HG02943 (cell line): ENCODE measurements around the gene GALNT18.
"Not testable (repeated sequence)": the region's sequence is repeated elsewhere in the genome, so short reads cannot be mapped to it uniquely, and the experiment has no call there.

Experiments used
- ATAC-seq: cut with Tn5 transposase; IDR thresholded peaks from one replicate; pipeline ENCODE4 v1.9.1; 2021; ENCODE audit warnings: mild to moderate bottlenecking, low read depth, moderate library complexity; ENCODE audit not compliant: unreplicated experiment

GALNT18 gene

GRCh38 chr11:11476499-11476898 lies 145.3 kb downstream of the GALNT18 start:
- no peak for ATAC-seq

GRCh38 chr11:11472106-11472505 lies 149.7 kb downstream of the GALNT18 start:
- no peak for ATAC-seq

- ATAC-seq, result no peak
Measured at GRCh38 chr11:11471201-11471600, 150.6 kb downstream of the GALNT18 start.

- ATAC-seq, result no peak
Measured at GRCh38 chr11:11468954-11469353, 152.9 kb downstream of the GALNT18 start.

GRCh38 chr11:11467312-11467711 lies 154.5 kb downstream of the GALNT18 start:
- no peak for ATAC-seq

- ATAC-seq, result no peak
Measured at GRCh38 chr11:11464555-11464954, 157.2 kb downstream of the GALNT18 start.

GRCh38 chr11:11463405-11463804 lies 158.4 kb downstream of the GALNT18 start:
- ATAC-seq, result no peak

- ATAC-seq, result no peak
Measured at GRCh38 chr11:11461473-11461872, 160.3 kb downstream of the GALNT18 start.

GRCh38 chr11:11459578-11459977 lies 162.2 kb downstream of the GALNT18 start:
- ATAC-seq, result no peak

GRCh38 chr11:11458485-11458884 lies 163.3 kb downstream of the GALNT18 start:
- ATAC-seq, result no peak

GRCh38 chr11:11458001-11458400 lies 163.8 kb downstream of the GALNT18 start:
- ATAC-seq, result no peak

- ATAC-seq, result no peak
Measured at GRCh38 chr11:11456866-11457265, 164.9 kb downstream of the GALNT18 start.

GRCh38 chr11:11454671-11455223 lies 167.1 kb downstream of the GALNT18 start:
- ATAC-seq, result no peak

GRCh38 chr11:11451501-11452005 lies 170.3 kb downstream of the GALNT18 start:
- ATAC-seq, result peak; percentile 97

- no peak for ATAC-seq
Measured at GRCh38 chr11:11450744-11451362, 171.0 kb downstream of the GALNT18 start.

GRCh38 chr11:11449327-11449726 lies 172.5 kb downstream of the GALNT18 start:
- ATAC-seq, result no peak

GRCh38 chr11:11448626-11449025 lies 173.2 kb downstream of the GALNT18 start:
- no peak for ATAC-seq

GRCh38 chr11:11447601-11448000 lies 174.2 kb downstream of the GALNT18 start:
- ATAC-seq, result not testable (repeated sequence)

GRCh38 chr11:11446967-11447366 lies 174.8 kb downstream of the GALNT18 start:
- no peak for ATAC-seq

GRCh38 chr11:11446564-11446963 lies 175.2 kb downstream of the GALNT18 start:
- ATAC-seq, result no peak

GRCh38 chr11:11445441-11446185 lies 176.2 kb downstream of the GALNT18 start:
- no peak for ATAC-seq

GRCh38 chr11:11444804-11445131 lies 177.0 kb downstream of the GALNT18 start:
- ATAC-seq, result no peak
